Activated naive CD8-positive, alpha-beta T cell treated with anti-CD3 and anti-CD28 coated beads, Interleukin-2, amount 10 ng/mL, durations not matched to agents 7 days and 5 days (primary cell): Measurements from ENCODE around the gene CPED1. TPM values are rescaled to one million over a fixed set of nuclear protein-coding genes. Genes with fewer than 3 reads are reported as not detected.
A peak's percentile ranks its signal among the peaks of the same experiment; 100 is the strongest.

Experiments used
- ATAC-seq: fragments of 150-1000 bp; cut with Tn5 transposase; one replicate; pipeline ENCODE4 v1.10.0; 2021; ENCODE audit warnings: low read depth, moderate library complexity
- POLR2A ChIA-PET: fragments of 350-600 bp; sonication (Branson Sonifier 250); formaldehyde crosslinking; loops from one replicate; lab custom pipeline; 2021; ENCODE audit warnings: antibody characterized with exemption; lab: Charles Lee
- DNase-seq: peaks from one replicate; pipeline ENCODE4 v3.0.0; 2021
- H3K27ac Mint-ChIP-seq: one replicate; pipeline ENCODE4 v1.8.0; 2022; ENCODE audit warnings: mild to moderate bottlenecking, mixed read lengths
- H3K27me3 Mint-ChIP-seq: one replicate; pipeline ENCODE4 v1.8.0; 2022; ENCODE audit warnings: mild to moderate bottlenecking, moderate library complexity, mixed read lengths
- H3K36me3 Mint-ChIP-seq: one replicate; pipeline ENCODE4 v1.8.0; 2021; ENCODE audit warnings: mild to moderate bottlenecking, mixed read lengths
- H3K4me1 Mint-ChIP-seq: one replicate; pipeline ENCODE4 v1.8.0; 2021; ENCODE audit warnings: mixed read lengths
- H3K4me3 Mint-ChIP-seq: one replicate; pipeline ENCODE4 v1.8.0; 2022; ENCODE audit warnings: mild to moderate bottlenecking, moderate library complexity, mixed read lengths
- H3K9me3 Mint-ChIP-seq: one replicate; pipeline ENCODE4 v1.8.0; 2021; ENCODE audit warnings: mixed read lengths
- total RNA-seq, 2 experiments: library from RNA; stranded (reverse); gene quantifications; one replicate each; pipeline ENCODE4 v1.2.3, GENCODE V29; 2021

CPED1 gene
- total RNA-seq = not detected

- POLR2A ChIA-PET = no interaction called here
- Mint-ChIP-seq H3K4me3 (peak within 1 kb of the TSS; percentile 81), H3K9me3 (no peaks in the 10 kb centered on the region), H3K4me1 (peaks cover 13% of the 10 kb centered on the region), H3K27ac (no peak within 1 kb of the TSS), H3K27me3 (peaks cover 40% of the 10 kb centered on the region), H3K36me3 (no peaks in the 10 kb centered on the region)
- DNase-seq = peak; percentile 61
- ATAC-seq = peak; percentile 70
Measured at GRCh38 chr7:120988591-120989256, at the start of gene CPED1. TSS of gene CPED1 (plus strand) at chr7:120988711. CDS start at chr7:120989622, 911 bp downstream.

- POLR2A ChIA-PET = no interaction called here
- H3K36me3 Mint-ChIP-seq = no peaks in the 10 kb centered on the region
- ATAC-seq = no peak
- no peaks in the 10 kb centered on the region for H3K9me3 Mint-ChIP-seq
- H3K4me3 Mint-ChIP-seq = no peak overlapping the region
- no peak for DNase-seq
- no peaks in the 10 kb centered on the region for H3K27me3 Mint-ChIP-seq
- H3K27ac Mint-ChIP-seq = no peak overlapping the region
- H3K4me1 Mint-ChIP-seq = no peaks in the 10 kb centered on the region
Measured at GRCh38 chr7:120939345-120939744, 49.2 kb upstream of the CPED1 start.

GRCh38 chr7:120941064-120941463 is 47.4 kb upstream of the CPED1 start:
- no peaks in the 10 kb centered on the region for H3K36me3 Mint-ChIP-seq
- DNase-seq (no peak), ATAC-seq (no peak)
- no peaks in the 10 kb centered on the region for H3K9me3 Mint-ChIP-seq
- no peak overlapping the region for H3K4me3 Mint-ChIP-seq
- H3K27ac Mint-ChIP-seq = no peak overlapping the region
- H3K4me1 Mint-ChIP-seq = no peaks in the 10 kb centered on the region
- peaks cover 10% of the 10 kb centered on the region for H3K27me3 Mint-ChIP-seq
- POLR2A ChIA-PET = interaction anchor here (1.3 kb wide), 1 partner anchor 9 kb away, joined by 7 read pairs; the partner anchor contains the start of gene ING3

- no peak for ATAC-seq
- Mint-ChIP-seq H3K27me3 (peaks cover 13% of the 10 kb centered on the region), H3K27ac (no peak overlapping the region), H3K9me3 (no peaks in the 10 kb centered on the region), H3K36me3 (no peaks in the 10 kb centered on the region), H3K4me3 (no peak overlapping the region), H3K4me1 (no peaks in the 10 kb centered on the region)
- POLR2A ChIA-PET = interaction anchor here (1.3 kb wide), 1 partner anchor 9 kb away, joined by 7 read pairs; the partner anchor contains the start of gene ING3
- DNase-seq = no peak
Measured at GRCh38 chr7:120941856-120942255, 46.7 kb upstream of the CPED1 start.

GRCh38 chr7:120942861-120943260 is 45.6 kb upstream of the CPED1 start:
- no peaks in the 10 kb centered on the region for H3K36me3 Mint-ChIP-seq
- H3K27ac Mint-ChIP-seq = no peak overlapping the region
- no peaks in the 10 kb centered on the region for H3K4me1 Mint-ChIP-seq
- H3K4me3 Mint-ChIP-seq = no peak overlapping the region
- H3K9me3 Mint-ChIP-seq = no peaks in the 10 kb centered on the region
- POLR2A ChIA-PET = no interaction called here
- peaks cover 17% of the 10 kb centered on the region for H3K27me3 Mint-ChIP-seq
- ATAC-seq = no peak
- no peak for DNase-seq

- Mint-ChIP-seq H3K36me3 (no peaks in the 10 kb centered on the region), H3K9me3 (no peaks in the 10 kb centered on the region), H3K4me1 (peaks cover 4% of the 10 kb centered on the region), H3K27ac (no peak overlapping the region), H3K4me3 (no peak overlapping the region), H3K27me3 (peaks cover 19% of the 10 kb centered on the region)
- POLR2A ChIA-PET = no interaction called here
- ATAC-seq (no peak), DNase-seq (no peak)
Measured at GRCh38 chr7:120944826-120945562, 43.5 kb upstream of the CPED1 start.

- Mint-ChIP-seq H3K4me1 (peaks cover 10% of the 10 kb centered on the region), H3K36me3 (no peaks in the 10 kb centered on the region), H3K4me3 (no peak overlapping the region), H3K27me3 (peaks cover 19% of the 10 kb centered on the region), H3K27ac (no peak overlapping the region), H3K9me3 (no peaks in the 10 kb centered on the region)
- DNase-seq = no peak
- POLR2A ChIA-PET = no interaction called here
- ATAC-seq = no peak
Measured at GRCh38 chr7:120947980-120948379, 40.5 kb upstream of the CPED1 start.

GRCh38 chr7:120949393-120949911 is 39.1 kb upstream of the CPED1 start:
- POLR2A ChIA-PET = no interaction called here
- Mint-ChIP-seq H3K27ac (peak overlapping the region; percentile 98), H3K4me1 (peaks cover 10% of the 10 kb centered on the region), H3K9me3 (no peaks in the 10 kb centered on the region), H3K4me3 (peak overlapping the region; percentile 94), H3K36me3 (peaks cover 6% of the 10 kb centered on the region), H3K27me3 (peaks cover 19% of the 10 kb centered on the region)
- ATAC-seq = no peak
- DNase-seq = no peak

- POLR2A ChIA-PET = interaction anchor here (0.5 to 1.0 kb wide), 6 partner anchors 9 to 491 kb away, joined by 3 to 9 read pairs (median 4); partner anchors contain the start of gene FAM3C
- H3K9me3 Mint-ChIP-seq = no peaks in the 10 kb centered on the region
- H3K36me3 Mint-ChIP-seq = peaks cover 8% of the 10 kb centered on the region
- DNase-seq (no peak), ATAC-seq (no peak)
- H3K4me1 Mint-ChIP-seq = peaks cover 10% of the 10 kb centered on the region
- peak overlapping the region; percentile 94 for H3K4me3 Mint-ChIP-seq
- H3K27me3 Mint-ChIP-seq = peaks cover 16% of the 10 kb centered on the region
- H3K27ac Mint-ChIP-seq = peak overlapping the region; percentile 98
Measured at GRCh38 chr7:120949998-120950538, 38.4 kb upstream of the CPED1 start.

- DNase-seq (peak; percentile 97), ATAC-seq (peak; percentile 92)
- peak within 1 kb of the TSS; percentile 94 for H3K4me3 Mint-ChIP-seq
- POLR2A ChIA-PET = interaction anchor here (0.5 to 1.0 kb wide), 9 partner anchors 9 to 490 kb away, joined by 3 to 9 read pairs (median 4); partner anchors contain the start of gene FAM3C
- peaks cover 11% of the 10 kb centered on the region for H3K27me3 Mint-ChIP-seq
- H3K36me3 Mint-ChIP-seq = peaks cover 12% of the 10 kb centered on the region
- no peaks in the 10 kb centered on the region for H3K9me3 Mint-ChIP-seq
- H3K27ac Mint-ChIP-seq = peak within 1 kb of the TSS; percentile 98
- H3K4me1 Mint-ChIP-seq = peaks cover 10% of the 10 kb centered on the region
Measured at GRCh38 chr7:120950539-120951308, 37.8 kb upstream of the CPED1 start, which contains the start of gene ING3. TSS of gene ING3 (plus strand) at chr7:120950777. CDS start at chr7:120950897, 120 bp downstream.

GRCh38 chr7:120951309-120951699 is 37.2 kb upstream of the CPED1 start:
- H3K27me3 Mint-ChIP-seq = peaks cover 7% of the 10 kb centered on the region
- no peak for DNase-seq
- POLR2A ChIA-PET = interaction anchor here (0.7 to 1.0 kb wide), 2 partner anchors 9 to 151 kb away, joined by 3 to 4 read pairs; no protein-coding TSS in a partner anchor
- H3K9me3 Mint-ChIP-seq = no peaks in the 10 kb centered on the region
- ATAC-seq = no peak
- H3K4me1 Mint-ChIP-seq = peaks cover 10% of the 10 kb centered on the region
- peak overlapping the region; percentile 94 for H3K4me3 Mint-ChIP-seq
- H3K36me3 Mint-ChIP-seq = peaks cover 14% of the 10 kb centered on the region
- peak overlapping the region; percentile 98 for H3K27ac Mint-ChIP-seq

GRCh38 chr7:120951826-120952225 is 36.7 kb upstream of the CPED1 start:
- Mint-ChIP-seq H3K4me3 (peak overlapping the region; percentile 94), H3K4me1 (peaks cover 10% of the 10 kb centered on the region), H3K9me3 (no peaks in the 10 kb centered on the region), H3K27me3 (peaks cover 6% of the 10 kb centered on the region), H3K27ac (peak overlapping the region; percentile 98), H3K36me3 (peaks cover 14% of the 10 kb centered on the region)
- DNase-seq (no peak), ATAC-seq (no peak)
- POLR2A ChIA-PET = no interaction called here
